GM12878 (cell line): ENCODE results near the gene CDC42EP1. TPM values are rescaled to one million over a fixed set of nuclear protein-coding genes. Genes with fewer than 3 reads are reported as not detected.

ENCODE experiments used
- ATAC-seq: fragments of 200-7000 bp; cut with Tn5 transposase; 3 replicates; pipeline ENCODE4 v1.9.1; 2020; ENCODE audit warnings: mild to moderate bottlenecking, moderate library complexity
- BruUV-seq: library from RNA; stranded (reverse); fragments of 400-500 nt; replicated peaks from 2 replicates; lab custom pipeline; 2021; lab: Mats Ljungman, UMichigan
- CTCF ChIA-PET: fragments of 300-600 bp; sonication (Branson Sonifier 250); formaldehyde crosslinking; extraction: SDS; loops from one replicate; lab custom pipeline; 2021; ENCODE audit warnings: inconsistent platforms; lab: Yijun Ruan, JAX
- POLR2A ChIA-PET: fragments of 350-600 bp; formaldehyde crosslinking; extraction: SDS; loops from one replicate; lab custom pipeline; 2021; ENCODE audit warnings: inconsistent platforms; lab: Charles Lee
- RAD21 ChIA-PET: fragments of 300-600 bp; sonication (Branson Sonifier 250); formaldehyde crosslinking; loops from one replicate; lab custom pipeline; 2023; ENCODE audit warnings: antibody characterized with exemption; ENCODE audit not compliant: unreplicated experiment; lab: Charles Lee
- SMC1A ChIA-PET: fragments of 300-600 bp; sonication (Branson Sonifier 250); formaldehyde crosslinking; loops from one replicate; lab custom pipeline; 2023; ENCODE audit not compliant: unreplicated experiment, uncharacterized antibody; lab: Charles Lee
- DNase-seq: peaks from one replicate; pipeline ENCODE4 v3.0.0-alpha.2; 2011; ENCODE audit warnings: low read depth, low spot score
- FAIRE-seq: peaks from 3 replicates; lab custom pipeline; 2011; peaks lifted over from hg19 to GRCh38; lab: Jason Lieb, UNC
- H2AFZ ChIP-seq: 2 replicates; pipeline ENCODE4 v1.6.0; 2011; ENCODE audit warnings: low read depth, low read length, control low read depth; ENCODE audit not compliant: control insufficient read depth
- H3K27ac ChIP-seq: 2 replicates; pipeline ENCODE4 v1.5.1; 2011; ENCODE audit warnings: control low read depth; ENCODE audit not compliant: control insufficient read depth, insufficient read depth
- H3K27me3 ChIP-seq, 2 experiments: replicated peaks in 1 of 2; 2 replicates each; pipeline versions ENCODE4 v1.6.0 to v1.6.1; 2011; ENCODE audit warnings: low read length in 1 of 2; ENCODE audit not compliant: control insufficient read depth in 2 of 2, insufficient read depth in 2 of 2
- H3K36me3 ChIP-seq, 2 experiments: 2 replicates each; pipeline ENCODE4 v1.5.1; 2011; ENCODE audit warnings: low read length in 1 of 2; ENCODE audit not compliant: control insufficient read depth in 2 of 2, insufficient read depth in 2 of 2
- H3K4me1 ChIP-seq: 2 replicates; pipeline ENCODE4 v1.6.1; 2011; ENCODE audit warnings: mild to moderate bottlenecking, low read length, moderate library complexity, mixed read lengths; ENCODE audit not compliant: control insufficient read depth, insufficient read depth
- H3K4me2 ChIP-seq: 2 replicates; pipeline ENCODE4 v1.6.0; 2011; ENCODE audit warnings: control low read depth; ENCODE audit not compliant: control insufficient read depth, insufficient read depth
- H3K4me3 ChIP-seq: fragments of 200-600 bp; sonication (generic); 2 replicates; pipeline ENCODE4 v1.5.1; 2016
- H3K79me2 ChIP-seq: 2 replicates; pipeline ENCODE4 v1.6.0; 2011; ENCODE audit warnings: low read length; ENCODE audit not compliant: control insufficient read depth, insufficient read depth
- H3K9ac ChIP-seq: 2 replicates; pipeline ENCODE4 v1.8.0; 2011; ENCODE audit warnings: low read length, control low read depth, mixed read lengths; ENCODE audit not compliant: control insufficient read depth, insufficient read depth
- H3K9me3 ChIP-seq: replicated peaks from 3 replicates; pipeline ENCODE4 v1.5.1; 2011; ENCODE audit warnings: mild to moderate bottlenecking, low read length; ENCODE audit not compliant: control insufficient read depth, insufficient read depth
- H4K20me1 ChIP-seq: 2 replicates; pipeline ENCODE4 v1.6.0; 2011; ENCODE audit not compliant: control insufficient read depth, insufficient read depth
- BCL11A ChIP-seq: IDR thresholded peaks from 2 replicates; pipeline ENCODE4 v1.6.1; 2011; ENCODE audit warnings: low read depth, low read length
- BHLHE40 ChIP-seq, 2 experiments: fragments of 450-650 bp in 1 of 2; IDR thresholded peaks; 2 replicates each; pipeline ENCODE4 v1.6.1; 2011 to 2017; ENCODE audit warnings: low read depth in 2 of 2, borderline replicate concordance in 1 of 2, improper control_type of control experiment in 1 of 2, low read length in 1 of 2, mild to moderate bottlenecking in 1 of 2
- GABPA ChIP-seq: IDR thresholded peaks from 2 replicates; pipeline ENCODE4 v1.6.1; 2014; ENCODE audit warnings: antibody characterized with exemption, low read depth, mild to moderate bottlenecking, inconsistent platforms
- GATAD2B ChIP-seq: fragments of 450-650 bp; conservative IDR thresholded peaks from 2 replicates; pipeline ENCODE4 v1.6.1; 2017; ENCODE audit warnings: low read depth, mild to moderate bottlenecking, moderate library complexity
- KLF5 ChIP-seq: fragments of 450-650 bp; IDR thresholded peaks from 2 replicates; pipeline ENCODE4 v1.6.1; 2014; ENCODE audit warnings: mild to moderate bottlenecking; ENCODE audit not compliant: partially characterized antibody
- POLR2A ChIP-seq: IDR thresholded peaks from 2 replicates; pipeline ENCODE4 v1.6.1; 2011; ENCODE audit warnings: low read depth, mild to moderate bottlenecking, low read length
- RAD21 ChIP-seq: IDR thresholded peaks from 2 replicates; pipeline ENCODE4 v1.6.1; 2011; ENCODE audit warnings: mild to moderate bottlenecking, low read depth, low read length, moderate library complexity; ENCODE audit not compliant: insufficient read depth
- SP1 ChIP-seq: IDR thresholded peaks from one replicate; pipeline ENCODE4 v1.6.1; 2011; ENCODE audit warnings: low read depth, low read length
- WGBS: methylation state at CpG from one replicate; pipeline ENCODE4 v1.1.6; 2016; ENCODE audit warnings: low lambda C conversion rate; ENCODE audit not compliant: insufficient replicate concordance, insufficient coverage; ENCODE audit errors: missing lambda C conversion rate; 5-methylcytosine and 5-hydroxymethylcytosine counted together
- in situ Hi-C: fragments of 300-500 bp; cut with MboI; formaldehyde crosslinking; loops from 9 replicates; pipeline ENCODE4 v1.14.3; 2018; ENCODE audit warnings: mixed read lengths
- intact Hi-C: fragments of 100-400 bp; cut with micrococcal nuclease; formaldehyde crosslinking; loops from one replicate; pipeline ENCODE4 v1.14.2; 2022; ENCODE audit not compliant: unreplicated experiment
- polyA plus RNA-seq, 11 experiments: library from polyadenylated mRNA; depleted of rRNA in 4 of 11; unstranded in 6 of 11; stranded (reverse) in 5 of 11; fragments of >200 nt; fragmentation: Nextera tagmentation in 4 of 11; fragmentation: Illumina TruSeq in 1 of 11; extraction: Ambion mirVana in 4 of 11; extraction: Trizol in 1 of 11; gene quantifications; 1 replicate in 1 of 11; 2 replicates in 10 of 11; pipeline versions ENCODE4 v1.2.1 to v1.2.3, GENCODE V29; 2011 to 2016; ENCODE audit warnings: inconsistent platforms in 2 of 11, missing spikeins in 2 of 11, low read depth in 1 of 11
- total RNA-seq, 4 experiments: library from RNA; depleted of rRNA in 3 of 4; stranded (reverse); fragments of >200 nt in 3 of 4; fragmentation: Illumina TruSeq in 1 of 4; extraction: Trizol in 1 of 4; gene quantifications; 2 replicates each; pipeline versions ENCODE4 v1.2.1 to v1.2.3, GENCODE V29; 2013 to 2021
- TF ChIP-seq, protein P1 (sequence below): fragments of 450-650 bp; IDR thresholded peaks from 2 replicates; pipeline ENCODE4 v1.6.1; 2017; ENCODE audit warnings: mild to moderate bottlenecking, moderate library complexity
- TF ChIP-seq, protein P2 (sequence below): fragments of 450-650 bp; IDR thresholded peaks from 2 replicates; pipeline ENCODE4 v1.6.1; 2016; ENCODE audit warnings: mild to moderate bottlenecking

Gene CDC42EP1
- total and polyA plus RNA-seq, 10 of the 15 experiments (the other 5 are each of a cell fraction or from before 2014, with no cell fraction given), result 0.04 to 0.33 (median 0.09) TPM; not detected in 7

DNA sequence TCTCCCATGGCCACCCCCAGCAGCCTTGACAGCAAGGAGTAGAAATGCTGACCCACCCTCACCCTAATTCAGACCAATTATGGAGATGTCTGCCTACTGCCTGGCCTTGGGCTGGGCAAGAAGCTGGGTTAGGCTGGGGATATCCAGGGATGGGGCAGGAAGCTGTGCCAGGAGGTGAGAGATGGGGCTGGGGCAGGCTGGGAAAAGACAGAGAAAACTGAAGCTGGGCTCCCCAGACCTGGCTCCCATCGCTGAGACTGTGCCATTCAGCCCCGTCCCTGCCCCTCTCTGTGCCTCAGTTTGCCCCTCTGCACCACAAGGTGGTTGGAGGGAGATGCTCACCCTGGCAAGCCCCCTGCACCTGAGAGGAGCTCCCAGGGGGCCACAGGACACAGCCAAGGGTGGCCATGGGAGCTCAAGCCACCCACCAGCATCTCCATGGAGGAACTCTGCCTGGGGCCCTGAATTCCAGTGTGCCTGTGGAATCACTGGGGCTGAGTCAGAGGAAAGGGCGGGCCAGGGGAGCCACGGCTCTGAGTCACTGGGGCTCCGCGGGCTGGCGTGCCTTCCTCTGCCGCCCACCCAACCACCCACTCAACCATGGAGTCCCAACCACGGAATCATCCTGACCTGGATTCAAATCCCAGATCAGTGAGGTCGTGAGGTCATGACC lies 35.1 kb upstream of the CDC42EP1 start:
- H3K79me2 ChIP-seq, result no peaks in the 10 kb centered on the region
- TF ChIP-seq BCL11A, result no peak
- TF ChIP-seq GATAD2B, result no peak
- no peak for TF ChIP-seq KLF5
- TF ChIP-seq, protein P1, sequence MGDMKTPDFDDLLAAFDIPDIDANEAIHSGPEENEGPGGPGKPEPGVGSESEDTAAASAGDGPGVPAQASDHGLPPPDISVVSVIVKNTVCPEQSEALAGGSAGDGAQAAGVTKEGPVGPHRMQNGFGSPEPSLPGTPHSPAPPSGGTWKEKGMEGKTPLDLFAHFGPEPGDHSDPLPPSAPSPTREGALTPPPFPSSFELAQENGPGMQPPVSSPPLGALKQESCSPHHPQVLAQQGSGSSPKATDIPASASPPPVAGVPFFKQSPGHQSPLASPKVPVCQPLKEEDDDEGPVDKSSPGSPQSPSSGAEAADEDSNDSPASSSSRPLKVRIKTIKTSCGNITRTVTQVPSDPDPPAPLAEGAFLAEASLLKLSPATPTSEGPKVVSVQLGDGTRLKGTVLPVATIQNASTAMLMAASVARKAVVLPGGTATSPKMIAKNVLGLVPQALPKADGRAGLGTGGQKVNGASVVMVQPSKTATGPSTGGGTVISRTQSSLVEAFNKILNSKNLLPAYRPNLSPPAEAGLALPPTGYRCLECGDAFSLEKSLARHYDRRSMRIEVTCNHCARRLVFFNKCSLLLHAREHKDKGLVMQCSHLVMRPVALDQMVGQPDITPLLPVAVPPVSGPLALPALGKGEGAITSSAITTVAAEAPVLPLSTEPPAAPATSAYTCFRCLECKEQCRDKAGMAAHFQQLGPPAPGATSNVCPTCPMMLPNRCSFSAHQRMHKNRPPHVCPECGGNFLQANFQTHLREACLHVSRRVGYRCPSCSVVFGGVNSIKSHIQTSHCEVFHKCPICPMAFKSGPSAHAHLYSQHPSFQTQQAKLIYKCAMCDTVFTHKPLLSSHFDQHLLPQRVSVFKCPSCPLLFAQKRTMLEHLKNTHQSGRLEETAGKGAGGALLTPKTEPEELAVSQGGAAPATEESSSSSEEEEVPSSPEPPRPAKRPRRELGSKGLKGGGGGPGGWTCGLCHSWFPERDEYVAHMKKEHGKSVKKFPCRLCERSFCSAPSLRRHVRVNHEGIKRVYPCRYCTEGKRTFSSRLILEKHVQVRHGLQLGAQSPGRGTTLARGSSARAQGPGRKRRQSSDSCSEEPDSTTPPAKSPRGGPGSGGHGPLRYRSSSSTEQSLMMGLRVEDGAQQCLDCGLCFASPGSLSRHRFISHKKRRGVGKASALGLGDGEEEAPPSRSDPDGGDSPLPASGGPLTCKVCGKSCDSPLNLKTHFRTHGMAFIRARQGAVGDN, result no peak
- no peak for TF ChIP-seq GABPA
- TF ChIP-seq POLR2A, result no peak
- TF ChIP-seq RAD21, result no peak
- no peak for TF ChIP-seq BHLHE40 (IDR thresholded peaks at IDR 0.05; ENCODE audit: borderline replicate concordance in 1 of 2, low read depth in 2 of 2, low read length in 1 of 2)
- TF ChIP-seq SP1, result no peak
- TF ChIP-seq, protein P2, sequence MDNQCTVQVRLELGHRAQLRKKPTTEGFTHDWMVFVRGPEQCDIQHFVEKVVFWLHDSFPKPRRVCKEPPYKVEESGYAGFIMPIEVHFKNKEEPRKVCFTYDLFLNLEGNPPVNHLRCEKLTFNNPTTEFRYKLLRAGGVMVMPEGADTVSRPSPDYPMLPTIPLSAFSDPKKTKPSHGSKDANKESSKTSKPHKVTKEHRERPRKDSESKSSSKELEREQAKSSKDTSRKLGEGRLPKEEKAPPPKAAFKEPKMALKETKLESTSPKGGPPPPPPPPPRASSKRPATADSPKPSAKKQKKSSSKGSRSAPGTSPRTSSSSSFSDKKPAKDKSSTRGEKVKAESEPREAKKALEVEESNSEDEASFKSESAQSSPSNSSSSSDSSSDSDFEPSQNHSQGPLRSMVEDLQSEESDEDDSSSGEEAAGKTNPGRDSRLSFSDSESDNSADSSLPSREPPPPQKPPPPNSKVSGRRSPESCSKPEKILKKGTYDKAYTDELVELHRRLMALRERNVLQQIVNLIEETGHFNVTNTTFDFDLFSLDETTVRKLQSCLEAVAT, result no peak
- H4K20me1 ChIP-seq, result no peaks in the 10 kb centered on the region
- no peak overlapping the region for H3K27ac ChIP-seq
- CTCF ChIA-PET, result no interaction called here
- SMC1A ChIA-PET, result no interaction called here
- WGBS, result 4% methylated on average over 10 of the region's 10 CpGs
- H3K4me1 ChIP-seq, result no peaks in the 10 kb centered on the region; the same call in 1 of the 2 replicates
- H3K36me3 ChIP-seq, result no peaks in the 10 kb centered on the region
- intact Hi-C loops (no loop called here), in situ Hi-C loops (no loop called here)
- no peaks in the 10 kb centered on the region; a peak in 2 of 4 replicates for H3K27me3 ChIP-seq
- H2AFZ ChIP-seq, result no peak overlapping the region
- no TSS peak for BruUV-seq
- H3K9ac ChIP-seq, result no peak overlapping the region
- RAD21 ChIA-PET, result no interaction called here
- H3K4me2 ChIP-seq, result no peak overlapping the region
- POLR2A ChIA-PET, result no interaction called here
- ATAC-seq, result no peak
- FAIRE-seq, result no peak
- H3K4me3 ChIP-seq, result no peak overlapping the region
- H3K9me3 ChIP-seq, result no peaks in the 10 kb centered on the region
- no peak for DNase-seq
